Amygdala (tissue), 56 donors: Measurements from ENCODE around the gene ELOVL5.

Experiments
- DNase-seq, 56 donors: peaks; one replicate each; lab custom pipeline; 2025; lab: John Stamatoyannopoulos, UW

Gene ELOVL5

GRCh38 chr6:53284901-53285300 is 63.8 kb downstream of the ELOVL5 start:
- no peak for DNase-seq

- DNase-seq = peak in 3 of 56 donors; percentile 6 to 26 (median 14)
Observed at GRCh38 chr6:53282741-53283140, 66.0 kb downstream of the ELOVL5 start.

GRCh38 chr6:53282234-53282633 is 66.5 kb downstream of the ELOVL5 start:
- DNase-seq = no peak

- no peak for DNase-seq
Observed at GRCh38 chr6:53281518-53282215, 67.1 kb downstream of the ELOVL5 start.

GRCh38 chr6:53280207-53280606 is 68.5 kb downstream of the ELOVL5 start:
- no peak for DNase-seq

- DNase-seq = no peak
Observed at GRCh38 chr6:53279293-53279692, 69.5 kb downstream of the ELOVL5 start.

GRCh38 chr6:53273370-53273769 is 75.4 kb downstream of the ELOVL5 start:
- no peak for DNase-seq

- DNase-seq = peak in 2 of 56 donors; percentile 3 to 20
Observed at GRCh38 chr6:53269827-53270226, 78.9 kb downstream of the ELOVL5 start.

GRCh38 chr6:53268858-53269608 is 79.7 kb downstream of the ELOVL5 start:
- no peak for DNase-seq

GRCh38 chr6:53266553-53267090 is 82.1 kb downstream of the ELOVL5 start:
- DNase-seq = no peak

- DNase-seq = no peak
Observed at GRCh38 chr6:53264915-53265607, 83.7 kb downstream of the ELOVL5 start.

- no peak for DNase-seq
Observed at GRCh38 chr6:53264337-53264736, 84.4 kb downstream of the ELOVL5 start.

- no peak for DNase-seq
Observed at GRCh38 chr6:53263917-53264316, 84.8 kb downstream of the ELOVL5 start.

- no peak for DNase-seq
Observed at GRCh38 chr6:53259860-53260580, 88.7 kb downstream of the ELOVL5 start.

GRCh38 chr6:53258774-53259155 is 90.0 kb downstream of the ELOVL5 start:
- DNase-seq = no peak

- no peak for DNase-seq
Observed at GRCh38 chr6:53258076-53258773, 90.5 kb downstream of the ELOVL5 start.

GRCh38 chr6:53257533-53257932 is 91.2 kb downstream of the ELOVL5 start:
- no peak for DNase-seq

- DNase-seq = no peak
Observed at GRCh38 chr6:53257001-53257400, 91.7 kb downstream of the ELOVL5 start.

GRCh38 chr6:53252177-53252692 is 96.5 kb downstream of the ELOVL5 start:
- no peak for DNase-seq
